ENCODE measurements around the gene MAN1C1.

MAN1C1 gene

DNA sequence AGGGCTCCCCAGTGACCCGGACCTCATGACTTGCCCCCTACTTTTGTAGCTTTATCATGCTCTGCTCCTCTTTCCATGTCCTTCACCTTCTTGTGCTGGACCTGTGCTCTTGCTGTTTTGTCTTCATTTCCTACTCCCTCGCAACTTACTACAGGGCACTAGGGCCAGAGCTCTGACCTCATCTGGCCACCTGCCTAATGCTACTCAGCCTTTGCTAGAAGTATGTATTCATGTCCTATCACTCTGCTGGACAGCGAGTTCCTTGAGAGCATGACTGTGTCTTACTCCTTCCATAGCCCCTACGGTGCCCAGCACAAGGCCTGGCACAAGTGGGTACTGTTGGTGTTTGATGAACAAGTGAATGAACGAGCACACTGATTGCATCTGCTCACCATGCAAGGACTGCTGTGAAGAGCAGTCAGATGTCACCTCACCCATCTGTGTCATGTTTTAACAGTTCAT, 205.1 kb downstream of the MAN1C1 start:
- no peak for DNase-seq

DNA sequence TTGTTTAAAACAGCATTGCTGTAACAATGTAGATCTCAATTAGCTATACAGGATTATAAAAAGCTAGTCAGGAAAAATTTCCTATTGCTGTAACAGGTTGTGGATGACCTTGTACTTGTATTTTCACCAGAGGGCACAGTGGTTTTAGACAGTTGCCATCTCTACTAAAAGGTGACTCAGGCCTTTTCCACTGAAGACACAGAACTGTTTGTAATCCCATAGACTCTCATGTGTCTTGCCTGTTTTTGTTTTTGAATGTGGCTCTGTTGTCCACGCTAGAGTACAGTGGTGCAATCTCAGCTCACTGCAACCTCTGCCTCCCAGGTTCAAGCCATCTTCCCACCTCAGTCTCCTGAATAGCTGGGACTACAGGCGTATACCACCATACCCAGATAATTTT, 209.0 kb downstream of the MAN1C1 start:
- no peak for DNase-seq

DNA sequence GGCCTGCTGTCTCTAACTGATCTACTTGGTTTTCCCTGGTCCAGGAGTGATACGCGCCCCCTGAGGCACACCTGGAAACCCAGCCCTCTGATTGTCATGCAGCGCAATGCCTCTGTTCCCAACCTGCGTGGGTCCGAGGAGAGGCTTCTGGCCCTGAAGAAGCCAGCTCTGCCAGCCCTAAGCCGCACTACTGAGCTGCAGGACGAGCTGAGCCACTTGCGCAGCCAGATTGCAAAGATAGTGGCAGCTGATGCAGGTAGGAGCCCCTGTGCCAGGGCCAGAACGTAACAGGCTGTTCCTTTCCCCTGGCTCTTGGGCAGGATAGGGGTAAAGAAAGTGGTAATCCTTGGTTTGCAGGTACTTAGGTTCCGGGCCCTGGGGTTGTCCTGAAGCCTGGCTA, 210.0 kb downstream of the MAN1C1 start:
- DNase-seq, result no peak

DNA sequence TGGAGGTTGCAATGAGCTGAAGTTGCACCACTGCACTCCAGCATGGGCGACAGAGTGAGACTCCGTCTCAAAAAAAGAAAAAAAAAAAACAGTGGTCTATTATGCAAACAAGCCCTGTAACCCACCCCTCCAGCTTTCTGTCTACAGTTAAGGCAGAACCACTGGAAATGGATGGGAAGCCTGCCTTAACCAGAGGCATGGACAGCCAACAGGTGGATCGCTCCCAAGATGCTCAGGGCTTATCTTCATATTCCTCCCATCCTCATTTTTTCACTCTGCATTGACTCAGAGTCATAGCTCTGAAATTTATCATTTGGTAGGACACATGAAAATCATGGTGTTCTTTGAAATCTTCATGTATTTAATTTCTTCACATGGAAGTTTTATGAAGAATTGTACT, 211.9 kb downstream of the MAN1C1 start:
- no peak for DNase-seq

DNA sequence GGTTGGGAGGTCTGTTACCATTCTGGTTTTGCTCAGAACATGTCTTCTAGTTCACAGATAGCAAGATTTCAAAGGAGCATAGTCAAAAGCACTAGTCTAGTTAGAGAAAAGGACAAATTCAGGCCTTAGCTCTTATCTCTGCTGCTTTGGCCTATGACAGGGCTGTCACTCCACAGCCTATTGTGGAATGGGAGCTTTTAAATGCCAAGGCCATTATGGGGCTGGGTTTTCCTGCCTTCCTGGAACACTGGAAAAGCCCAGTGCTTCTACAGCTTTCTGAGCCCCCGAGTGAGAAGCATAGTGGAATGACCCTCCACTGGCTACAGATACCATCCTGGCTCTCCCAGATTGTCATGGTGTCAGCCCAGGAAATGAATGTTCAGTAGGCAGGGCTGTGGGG, 212.5 kb downstream of the MAN1C1 start:
- no peak for DNase-seq

- no peak for DNase-seq
Measured at GRCh38 chr1:25831569-25832196, 215.1 kb downstream of the MAN1C1 start.

DNA sequence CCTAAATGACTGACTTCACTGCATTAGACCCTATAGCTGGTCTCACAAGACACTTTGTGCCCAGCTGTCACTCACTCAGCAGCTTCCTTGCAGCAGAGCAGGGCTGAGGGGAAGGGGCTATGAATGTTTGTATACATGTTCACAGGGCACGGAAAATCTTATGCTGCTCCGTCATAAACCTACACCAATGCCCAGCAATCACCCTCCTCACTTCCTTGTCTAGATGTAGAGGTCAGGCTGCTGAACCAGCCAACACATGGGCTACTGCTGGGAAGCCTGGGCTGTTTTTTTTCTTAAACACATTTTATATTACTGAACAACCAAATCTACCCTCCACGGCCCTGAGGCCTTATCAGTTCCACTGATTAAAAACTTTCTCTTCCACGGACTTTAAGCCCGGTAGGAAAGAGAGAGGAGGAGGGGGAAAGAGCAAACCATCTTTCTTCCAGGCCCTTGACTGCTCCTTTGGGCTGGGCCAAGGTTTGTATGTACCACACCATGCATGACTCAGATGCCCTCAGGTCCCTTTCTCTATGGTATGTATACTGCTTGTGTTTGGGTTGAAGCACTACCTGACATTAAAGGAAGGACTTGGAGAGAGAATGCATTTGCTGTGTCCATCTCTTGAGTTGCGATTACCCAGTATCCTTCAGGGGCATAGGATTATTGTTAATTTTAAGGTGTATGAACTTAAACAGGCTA, 215.9 kb downstream of the MAN1C1 start:
- no peak for DNase-seq

DNA sequence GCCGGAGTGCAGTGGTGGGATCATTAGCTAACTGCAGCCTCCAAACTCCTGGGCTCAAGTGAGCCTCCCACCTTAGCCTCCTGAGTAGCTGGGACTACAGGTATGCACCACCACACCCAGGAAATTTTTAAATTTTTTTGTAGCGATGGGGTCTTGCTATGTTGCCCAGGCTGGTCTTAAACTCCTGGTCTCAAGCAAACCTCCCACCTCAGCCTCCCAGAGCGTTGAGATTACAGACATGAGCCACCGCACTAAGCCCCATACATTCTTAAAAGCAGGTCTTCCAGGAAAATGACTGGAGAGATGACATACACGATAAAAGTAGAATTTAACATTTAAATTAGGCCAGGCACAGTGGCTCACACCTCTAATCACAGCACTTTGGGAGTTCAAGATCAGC, 216.6 kb downstream of the MAN1C1 start:
- DNase-seq, result no peak
